HG02884 (cell line): Measurements from ENCODE around the gene TPO.

Experiments
- ATAC-seq: cut with Tn5 transposase; IDR thresholded peaks from one replicate; pipeline ENCODE4 v1.9.1; 2021; ENCODE audit warnings: mild to moderate bottlenecking, moderate library complexity; ENCODE audit not compliant: unreplicated experiment

Gene TPO

DNA sequence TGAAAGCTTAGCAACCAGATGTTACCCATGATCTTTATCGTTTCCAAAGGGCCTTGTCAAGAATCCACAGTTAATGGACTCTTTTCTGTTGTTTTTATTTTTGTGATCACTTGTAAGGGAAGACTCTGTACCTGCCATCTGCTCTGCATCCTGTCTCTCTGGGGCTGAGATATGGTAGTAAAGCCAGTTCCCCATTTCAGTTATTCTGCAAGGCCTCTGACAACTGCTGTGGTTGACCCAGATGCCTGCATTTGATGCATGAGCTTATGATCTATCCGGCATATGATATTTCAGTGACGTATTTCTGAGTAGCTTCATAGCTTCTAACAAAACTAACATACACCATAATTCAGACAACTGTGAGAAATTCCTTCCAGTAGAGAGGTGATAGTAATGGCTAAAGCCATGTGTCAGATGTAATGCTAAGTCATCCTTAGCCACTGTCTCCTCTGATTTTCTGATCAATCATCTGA, 105.1 kb downstream of the TPO start:
- ATAC-seq = no peak

GRCh38 chr2:1518867-1519530, 105.7 kb downstream of the TPO start:
- ATAC-seq = no peak

DNA sequence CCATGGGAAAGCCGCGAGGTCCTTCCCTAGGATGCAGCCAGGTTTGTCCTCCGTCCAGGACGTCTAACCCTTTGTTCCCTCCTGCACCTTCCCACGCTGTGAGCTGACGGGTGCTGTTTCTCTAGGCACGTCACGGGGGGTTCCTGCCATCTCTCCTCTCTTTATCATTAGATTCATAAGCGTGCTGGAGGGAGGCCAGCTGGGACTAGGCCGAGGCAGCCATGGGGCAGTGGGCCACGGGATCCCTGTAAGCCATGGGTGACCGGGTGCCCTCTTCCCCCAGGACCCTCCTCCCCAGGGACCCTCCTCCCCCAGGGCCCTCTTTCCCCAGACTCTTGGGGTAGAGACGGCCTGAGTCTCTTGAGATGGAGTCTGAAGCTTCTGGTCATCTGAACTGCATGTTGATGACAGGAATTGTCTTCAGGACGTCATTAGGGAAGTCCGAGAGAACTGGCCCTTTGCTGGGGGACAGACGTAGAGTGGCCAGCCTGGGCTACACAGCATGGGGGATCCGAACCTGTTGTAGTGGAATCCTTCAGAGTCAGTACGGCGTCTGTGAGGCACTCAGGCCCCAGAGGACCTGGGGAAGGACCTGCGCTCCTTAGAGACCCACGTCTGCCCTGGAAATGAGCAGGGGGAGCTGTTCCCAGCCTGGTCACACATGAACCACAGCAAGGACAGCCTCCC, 108.1 kb downstream of the TPO start:
- ATAC-seq = no peak

GRCh38 chr2:1521878-1522830, 108.9 kb downstream of the TPO start:
- ATAC-seq = no peak

DNA sequence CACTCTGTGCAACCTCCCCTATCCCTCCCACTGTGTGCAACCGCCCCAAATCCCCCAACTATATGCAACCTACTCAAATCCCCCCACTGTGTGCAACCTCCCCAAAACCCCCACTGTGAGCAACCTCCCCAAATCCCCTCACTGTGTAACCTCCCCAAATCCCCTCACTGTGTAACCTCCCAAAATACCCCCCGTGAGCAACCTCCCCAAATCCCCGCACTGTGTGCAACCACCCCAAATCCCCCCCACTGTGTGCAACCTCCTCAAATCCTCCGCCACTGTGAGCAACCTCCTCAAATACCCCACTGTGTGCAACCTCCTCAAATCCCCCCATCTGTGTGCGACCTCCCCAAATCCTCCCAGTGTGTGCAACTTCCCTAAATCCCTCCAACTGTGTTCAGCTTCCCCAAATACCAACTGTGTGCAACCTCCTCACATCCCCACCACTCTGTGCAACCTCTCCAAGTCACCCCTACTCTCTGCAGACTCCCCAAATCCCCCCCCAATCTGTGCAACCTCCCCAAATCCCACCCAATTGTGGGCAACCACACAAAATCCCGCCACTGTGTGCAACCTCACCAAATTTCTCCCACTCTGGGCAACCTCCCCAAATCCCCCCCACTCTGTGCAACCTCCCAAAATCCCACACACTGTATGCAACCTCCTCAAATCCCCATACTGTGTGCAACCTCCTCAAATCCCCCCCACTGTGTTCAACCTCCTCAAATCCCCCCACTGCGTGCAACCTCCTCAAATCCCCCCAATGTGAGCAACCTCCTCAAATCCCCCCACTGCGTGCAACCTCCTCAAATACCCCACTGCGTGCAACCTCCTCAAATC, 114.1 kb downstream of the TPO start:
- ATAC-seq = no peak

DNA sequence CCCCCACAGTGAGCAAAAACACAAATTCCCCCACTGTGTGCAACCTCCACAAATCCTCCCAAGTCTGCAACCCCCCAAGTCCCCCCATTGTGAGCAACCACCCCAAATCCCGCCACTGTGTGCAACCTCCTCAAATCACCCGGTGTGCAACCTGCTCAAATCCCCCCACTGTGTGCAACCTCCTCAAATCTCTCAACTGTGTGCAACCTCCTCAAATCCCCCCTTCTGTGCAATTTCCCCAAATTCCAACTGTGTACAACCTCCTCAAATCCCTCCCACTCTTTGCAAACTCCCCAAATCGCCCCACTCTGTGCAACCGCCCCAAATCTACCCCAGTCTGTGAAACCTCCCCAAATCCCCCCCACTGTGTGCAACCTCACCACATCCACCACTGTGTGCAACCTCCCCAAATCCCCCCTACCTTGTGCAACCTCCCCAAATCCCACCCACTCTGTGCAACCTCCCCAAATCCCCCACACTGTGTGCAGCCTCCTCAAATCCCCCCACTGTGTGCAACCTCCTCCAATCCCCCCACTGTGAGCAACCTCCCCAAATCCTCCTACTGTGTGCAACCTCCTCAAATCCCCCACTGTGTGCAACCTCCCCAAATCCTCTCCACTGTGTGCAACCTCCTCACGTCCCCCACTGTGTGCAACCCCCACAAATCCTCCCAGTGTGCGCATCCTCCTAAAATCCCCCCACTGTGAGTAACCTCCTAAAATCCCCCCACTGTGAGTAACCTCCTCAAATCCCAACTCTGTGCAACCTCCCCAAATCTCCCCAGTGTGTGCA, 115.2 kb downstream of the TPO start:
- no peak for ATAC-seq

GRCh38 chr2:1538663-1539062, 125.4 kb downstream of the TPO start:
- ATAC-seq = no peak

GRCh38 chr2:1539441-1539840, 126.2 kb downstream of the TPO start:
- ATAC-seq = no peak

GRCh38 chr2:1539973-1540372, 126.7 kb downstream of the TPO start:
- ATAC-seq = no peak

GRCh38 chr2:1540481-1540880, 127.2 kb downstream of the TPO start:
- ATAC-seq = no peak

DNA sequence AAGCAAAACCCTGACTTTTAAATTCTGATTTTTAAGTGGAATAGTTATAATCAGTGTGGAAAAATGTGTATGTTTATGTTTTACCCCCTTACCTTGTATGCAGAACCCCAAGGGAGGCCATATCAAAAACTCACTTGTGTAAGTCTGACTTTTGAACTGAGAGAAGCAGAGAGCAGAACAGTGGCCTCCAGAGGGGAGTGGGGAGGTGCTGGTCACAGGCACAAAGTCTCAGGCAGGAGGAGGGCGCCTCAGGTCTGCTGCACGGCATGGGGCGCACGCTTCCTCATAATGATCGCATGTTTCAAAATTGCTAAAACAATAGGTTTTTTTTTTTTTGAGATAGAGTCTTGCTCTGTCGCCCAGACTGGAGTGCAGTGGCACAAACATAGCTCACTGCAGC, 127.8 kb downstream of the TPO start:
- ATAC-seq = no peak

- no peak for ATAC-seq
Measured at GRCh38 chr2:1541819-1542475, 128.7 kb downstream of the TPO start.

GRCh38 chr2:1542971-1543370, 129.7 kb downstream of the TPO start:
- ATAC-seq = no peak

GRCh38 chr2:1543776-1544477, 130.7 kb downstream of the TPO start:
- ATAC-seq = no peak

DNA sequence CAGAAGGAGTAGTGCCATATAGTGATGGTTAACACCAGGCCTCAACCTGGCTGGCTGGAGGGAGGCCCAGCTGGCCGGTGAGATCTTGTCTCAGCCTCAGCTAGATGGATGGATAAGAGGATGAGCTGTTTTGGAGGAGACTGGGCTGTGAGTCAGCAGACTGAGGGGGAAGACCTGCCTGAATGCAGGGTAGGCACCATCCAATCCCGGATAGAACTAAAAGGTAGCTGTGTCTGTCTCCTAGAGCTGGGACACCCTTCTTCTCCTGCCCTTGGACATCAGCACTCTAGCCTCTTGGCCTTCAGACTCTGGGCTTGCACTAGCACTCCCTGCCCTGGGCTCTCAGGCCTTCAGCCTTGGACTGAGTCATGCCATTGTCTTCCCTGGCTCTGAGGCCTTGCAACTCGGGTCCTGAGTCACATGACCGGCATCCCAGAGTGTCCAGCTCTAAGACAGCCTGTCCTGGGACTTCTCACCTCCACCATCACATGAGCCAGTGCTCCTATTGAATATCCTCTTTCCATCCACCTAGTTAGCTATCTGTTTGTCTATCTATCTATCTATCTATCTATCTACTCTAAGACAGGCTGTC, 131.3 kb downstream of the TPO start:
- no peak for ATAC-seq

GRCh38 chr2:1546023-1546591, 132.8 kb downstream of the TPO start:
- ATAC-seq = no peak

DNA sequence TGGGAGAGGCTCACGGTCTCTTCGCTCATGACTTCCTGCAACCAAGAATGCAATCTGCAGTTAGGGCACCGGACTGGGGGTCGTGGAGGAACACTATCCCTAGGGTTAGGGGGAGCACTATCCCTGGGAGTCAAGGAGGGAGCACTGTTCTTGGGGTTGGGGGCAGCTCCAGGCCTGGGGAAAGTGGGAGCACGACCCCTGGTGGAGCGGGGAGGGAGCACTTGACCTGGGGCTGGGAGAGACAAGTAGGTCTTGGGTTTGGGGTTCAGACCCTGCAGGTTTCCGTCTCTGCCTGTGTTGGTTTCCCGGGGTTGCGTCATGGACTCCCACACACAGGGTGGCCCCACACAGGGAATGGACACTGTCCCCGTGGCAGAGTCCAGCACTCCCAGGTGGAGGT, 133.6 kb downstream of the TPO start:
- no peak for ATAC-seq
